ENCODE data around the gene LKAAEAR1. TPM values are rescaled to one million over a fixed set of nuclear protein-coding genes. Genes with fewer than 3 reads are reported as not detected.
A peak's percentile ranks its signal among the peaks of the same experiment; 100 is the strongest.

LKAAEAR1 gene
- total RNA-seq, 2 donors from 2014 or later, result not detected

GRCh38 chr20:64065974-64066343 is 18.2 kb downstream of the LKAAEAR1 start:
- H3K27me3 ChIP-seq, result no peaks in the 10 kb centered on the region
- H3K4me1 ChIP-seq, result peaks cover 5% of the 10 kb centered on the region
- intact Hi-C loops (cut with DNase I), result no loop called here
- H3K27ac ChIP-seq, result no peak overlapping the region
- no peaks in the 10 kb centered on the region for H3K9me3 ChIP-seq
- DNase-seq, result no peak
- no peak overlapping the region for H3K4me3 ChIP-seq
- no peak overlapping the region for H3K9ac ChIP-seq (ENCODE audit: low read depth in 2 of 2, low read length in 2 of 2)
- TF ChIP-seq CTCF (IDR thresholded peaks at IDR 0.05), result no peak
- no peaks in the 10 kb centered on the region for H3K36me3 ChIP-seq

- no peak overlapping the region for H3K9ac ChIP-seq (ENCODE audit: low read depth in 2 of 2, low read length in 2 of 2)
- no peak for DNase-seq
- no peaks in the 10 kb centered on the region for H3K36me3 ChIP-seq
- peaks cover 5% of the 10 kb centered on the region for H3K4me1 ChIP-seq
- no peak for TF ChIP-seq CTCF (IDR thresholded peaks at IDR 0.05)
- intact Hi-C loops (cut with DNase I), result no loop called here
- no peak overlapping the region for H3K4me3 ChIP-seq
- H3K27ac ChIP-seq, result no peak overlapping the region
- no peaks in the 10 kb centered on the region for H3K27me3 ChIP-seq
- H3K9me3 ChIP-seq, result no peaks in the 10 kb centered on the region
Observed at GRCh38 chr20:64065062-64065973, 18.9 kb downstream of the LKAAEAR1 start.

- no peak for DNase-seq
- no peaks in the 10 kb centered on the region for H3K27me3 ChIP-seq
- no peak overlapping the region for H3K4me3 ChIP-seq
- peak overlapping the region in 1 of 2 donors; percentile 40 for H3K9ac ChIP-seq (ENCODE audit: low read depth in 2 of 2, low read length in 2 of 2)
- peaks cover 5% of the 10 kb centered on the region for H3K4me1 ChIP-seq
- H3K27ac ChIP-seq, result no peak overlapping the region
- TF ChIP-seq CTCF (IDR thresholded peaks at IDR 0.05), result no peak
- H3K9me3 ChIP-seq, result no peaks in the 10 kb centered on the region
- H3K36me3 ChIP-seq, result no peaks in the 10 kb centered on the region
- intact Hi-C loops (cut with DNase I), result loop anchor here (5.0 kb wide), 1 partner anchor 82 kb away; the partner anchor contains the start of gene PRPF6
Observed at GRCh38 chr20:64064145-64064698, 20.0 kb downstream of the LKAAEAR1 start.

- intact Hi-C loops (cut with DNase I), result loop anchor here (5.0 kb wide), 1 partner anchor 81 kb away; the partner anchor contains the start of gene PRPF6
- H3K9me3 ChIP-seq, result no peaks in the 10 kb centered on the region
- H3K9ac ChIP-seq (ENCODE audit: low read depth in 2 of 2, low read length in 2 of 2), result peak overlapping the region; percentile 40 to 72
- H3K36me3 ChIP-seq, result no peaks in the 10 kb centered on the region
- no peaks in the 10 kb centered on the region for H3K27me3 ChIP-seq
- peaks cover 5% of the 10 kb centered on the region for H3K4me1 ChIP-seq
- TF ChIP-seq CTCF (IDR thresholded peaks at IDR 0.05), result no peak
- H3K27ac ChIP-seq, result peak overlapping the region; percentile 40
- peak; percentile 44 for DNase-seq
- H3K4me3 ChIP-seq, result peak overlapping the region; percentile 76
Observed at GRCh38 chr20:64063389-64064144, 20.6 kb downstream of the LKAAEAR1 start.

Data from colonic mucosa (tissue), 4 donors.